ENCODE results near the gene CCDC86. TPM values are rescaled to one million over a fixed set of nuclear protein-coding genes. Genes with fewer than 3 reads are reported as not detected.

CCDC86 gene
- total and polyA plus RNA-seq, 10 of the 15 experiments (the other 5 are each of a cell fraction or from before 2014, with no cell fraction given), result 2.0 to 87.2 (median 38.7) TPM

DNA sequence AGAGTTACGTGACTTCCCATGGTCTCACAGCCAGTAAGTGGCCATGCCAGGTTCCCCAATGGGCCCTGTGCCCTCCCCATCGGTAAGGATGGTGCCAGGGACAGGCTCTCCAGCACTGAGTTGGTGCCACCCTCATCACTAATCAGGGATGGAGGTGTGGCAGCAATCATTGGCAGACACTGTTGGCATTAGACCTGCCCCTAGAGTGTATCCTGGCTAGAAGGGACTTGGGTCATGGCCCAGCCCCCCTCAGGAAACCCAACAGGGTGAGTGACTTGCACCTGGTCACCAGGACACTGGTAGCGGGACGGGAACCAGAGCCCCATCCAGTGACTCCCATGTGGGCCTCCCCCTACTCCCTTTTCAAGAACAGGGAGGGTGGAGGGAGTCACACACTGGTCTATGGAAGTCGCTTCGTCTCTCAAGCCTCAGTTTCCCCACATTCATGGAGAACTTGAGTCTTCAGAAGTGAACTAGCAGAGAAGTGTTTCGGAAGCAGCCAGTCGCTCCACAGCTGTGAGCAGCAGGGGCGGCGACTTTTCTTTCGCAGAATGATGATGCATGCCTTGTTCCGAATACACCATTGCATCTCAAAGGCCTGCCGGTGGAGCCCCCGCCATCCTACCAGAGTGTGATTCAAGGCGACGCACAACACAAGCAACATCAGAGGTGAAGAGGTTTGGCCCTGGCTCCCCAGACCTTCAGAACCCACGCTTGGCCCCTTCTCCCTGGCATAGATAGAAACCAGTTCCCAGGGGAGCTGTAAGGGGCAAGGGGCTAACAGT lies 43.9 kb upstream of the CCDC86 start:
- Histone ChIP-seq H3K4me3 (no peak overlapping the region), H3K9ac (ENCODE audit: control insufficient read depth, insufficient read depth, low read length) (no peak overlapping the region), H3K9me3 (replicated peaks; ENCODE audit: control insufficient read depth, insufficient read depth, low read length) (no peaks in the 10 kb centered on the region), H2AFZ (ENCODE audit: control insufficient read depth, low read depth, low read length) (no peak overlapping the region), H4K20me1 (ENCODE audit: control insufficient read depth, insufficient read depth) (no peaks in the 10 kb centered on the region), H3K27ac (ENCODE audit: control insufficient read depth, insufficient read depth) (no peak overlapping the region), H3K36me3 (ENCODE audit: control insufficient read depth in 2 of 2, insufficient read depth in 2 of 2, low read length in 1 of 2) (no peaks in the 10 kb centered on the region), H3K27me3 (replicated peaks in 1 of 2; ENCODE audit: control insufficient read depth in 2 of 2, insufficient read depth in 2 of 2, low read length in 1 of 2) (no peaks in the 10 kb centered on the region; a peak in 1 of 4 replicates), H3K4me2 (ENCODE audit: control insufficient read depth, insufficient read depth) (no peak overlapping the region), H3K79me2 (ENCODE audit: control insufficient read depth, insufficient read depth, low read length) (no peaks in the 10 kb centered on the region), H3K4me1 (ENCODE audit: control insufficient read depth, insufficient read depth, low read length) (no peaks in the 10 kb centered on the region)
- CTCF ChIA-PET, result no interaction called here
- SMC1A ChIA-PET (ENCODE audit: uncharacterized antibody, unreplicated experiment), result no interaction called here
- DNase-seq (ENCODE audit: low read depth, low spot score) (no peak), ATAC-seq (no peak), FAIRE-seq (no peak)
- BruUV-seq (replicated peaks), result no TSS peak
- intact Hi-C loops (cut with micrococcal nuclease; ENCODE audit: unreplicated experiment) (no loop called here), in situ Hi-C loops (cut with MboI) (no loop called here)
- RAD21 ChIA-PET (ENCODE audit: unreplicated experiment), result no interaction called here
- WGBS (ENCODE audit: insufficient coverage, insufficient replicate concordance, low lambda C conversion rate, missing lambda C conversion rate), result 46% methylated on average over 17 of the region's 17 CpGs
- POLR2A ChIA-PET, result no interaction called here
- TF ChIP-seq HDAC2 (IDR thresholded peaks at IDR 0.05) (no peak), SMARCA5 (IDR thresholded peaks at IDR 0.05) (no peak), BMI1 (IDR thresholded peaks at IDR 0.05; ENCODE audit: borderline replicate concordance) (no peak), NRF1 (conservative IDR thresholded peaks at IDR 0.05; ENCODE audit: low read depth, low read length) (no peak), NR2C1 (IDR thresholded peaks at IDR 0.05) (no peak), IKZF2 (IDR thresholded peaks at IDR 0.05) (no peak), MTA3 (IDR thresholded peaks at IDR 0.05; ENCODE audit: borderline replicate concordance, low read length) (no peak), CHD1 (IDR thresholded peaks at IDR 0.05; ENCODE audit: low read depth, low read length) (no peak), HCFC1 (IDR thresholded peaks at IDR 0.05; ENCODE audit: low read length) (no peak)
- TF ChIP-seq, protein P1, sequence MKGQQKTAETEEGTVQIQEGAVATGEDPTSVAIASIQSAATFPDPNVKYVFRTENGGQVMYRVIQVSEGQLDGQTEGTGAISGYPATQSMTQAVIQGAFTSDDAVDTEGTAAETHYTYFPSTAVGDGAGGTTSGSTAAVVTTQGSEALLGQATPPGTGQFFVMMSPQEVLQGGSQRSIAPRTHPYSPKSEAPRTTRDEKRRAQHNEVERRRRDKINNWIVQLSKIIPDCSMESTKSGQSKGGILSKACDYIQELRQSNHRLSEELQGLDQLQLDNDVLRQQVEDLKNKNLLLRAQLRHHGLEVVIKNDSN (IDR thresholded peaks at IDR 0.05; ENCODE audit: borderline replicate concordance, extremely low read length, insufficient read depth, low read depth, low read length), result no peak
- TF ChIP-seq, protein P2, sequence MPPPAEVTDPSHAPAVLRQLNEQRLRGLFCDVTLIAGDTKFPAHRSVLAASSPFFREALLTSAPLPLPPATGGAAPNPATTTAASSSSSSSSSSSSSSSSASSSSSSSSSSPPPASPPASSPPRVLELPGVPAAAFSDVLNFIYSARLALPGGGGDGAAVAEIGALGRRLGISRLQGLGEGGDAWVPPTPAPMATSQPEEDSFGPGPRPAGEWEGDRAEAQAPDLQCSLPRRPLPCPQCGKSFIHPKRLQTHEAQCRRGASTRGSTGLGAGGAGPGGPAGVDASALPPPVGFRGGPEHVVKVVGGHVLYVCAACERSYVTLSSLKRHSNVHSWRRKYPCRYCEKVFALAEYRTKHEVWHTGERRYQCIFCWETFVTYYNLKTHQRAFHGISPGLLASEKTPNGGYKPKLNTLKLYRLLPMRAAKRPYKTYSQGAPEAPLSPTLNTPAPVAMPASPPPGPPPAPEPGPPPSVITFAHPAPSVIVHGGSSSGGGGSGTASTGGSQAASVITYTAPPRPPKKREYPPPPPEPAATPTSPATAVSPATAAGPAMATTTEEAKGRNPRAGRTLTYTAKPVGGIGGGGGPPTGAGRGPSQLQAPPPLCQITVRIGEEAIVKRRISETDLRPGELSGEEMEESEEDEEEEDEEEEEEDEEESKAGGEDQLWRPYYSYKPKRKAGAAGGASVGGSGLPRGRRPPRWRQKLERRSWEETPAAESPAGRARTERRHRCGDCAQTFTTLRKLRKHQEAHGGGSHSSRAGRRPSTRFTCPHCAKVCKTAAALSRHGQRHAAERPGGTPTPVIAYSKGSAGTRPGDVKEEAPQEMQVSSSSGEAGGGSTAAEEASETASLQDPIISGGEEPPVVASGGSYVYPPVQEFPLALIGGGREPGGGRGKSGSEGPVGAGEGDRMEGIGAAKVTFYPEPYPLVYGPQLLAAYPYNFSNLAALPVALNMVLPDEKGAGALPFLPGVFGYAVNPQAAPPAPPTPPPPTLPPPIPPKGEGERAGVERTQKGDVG (CRISPR knock-in tag; IDR thresholded peaks at IDR 0.05), result no peak
- TF ChIP-seq, protein P3, sequence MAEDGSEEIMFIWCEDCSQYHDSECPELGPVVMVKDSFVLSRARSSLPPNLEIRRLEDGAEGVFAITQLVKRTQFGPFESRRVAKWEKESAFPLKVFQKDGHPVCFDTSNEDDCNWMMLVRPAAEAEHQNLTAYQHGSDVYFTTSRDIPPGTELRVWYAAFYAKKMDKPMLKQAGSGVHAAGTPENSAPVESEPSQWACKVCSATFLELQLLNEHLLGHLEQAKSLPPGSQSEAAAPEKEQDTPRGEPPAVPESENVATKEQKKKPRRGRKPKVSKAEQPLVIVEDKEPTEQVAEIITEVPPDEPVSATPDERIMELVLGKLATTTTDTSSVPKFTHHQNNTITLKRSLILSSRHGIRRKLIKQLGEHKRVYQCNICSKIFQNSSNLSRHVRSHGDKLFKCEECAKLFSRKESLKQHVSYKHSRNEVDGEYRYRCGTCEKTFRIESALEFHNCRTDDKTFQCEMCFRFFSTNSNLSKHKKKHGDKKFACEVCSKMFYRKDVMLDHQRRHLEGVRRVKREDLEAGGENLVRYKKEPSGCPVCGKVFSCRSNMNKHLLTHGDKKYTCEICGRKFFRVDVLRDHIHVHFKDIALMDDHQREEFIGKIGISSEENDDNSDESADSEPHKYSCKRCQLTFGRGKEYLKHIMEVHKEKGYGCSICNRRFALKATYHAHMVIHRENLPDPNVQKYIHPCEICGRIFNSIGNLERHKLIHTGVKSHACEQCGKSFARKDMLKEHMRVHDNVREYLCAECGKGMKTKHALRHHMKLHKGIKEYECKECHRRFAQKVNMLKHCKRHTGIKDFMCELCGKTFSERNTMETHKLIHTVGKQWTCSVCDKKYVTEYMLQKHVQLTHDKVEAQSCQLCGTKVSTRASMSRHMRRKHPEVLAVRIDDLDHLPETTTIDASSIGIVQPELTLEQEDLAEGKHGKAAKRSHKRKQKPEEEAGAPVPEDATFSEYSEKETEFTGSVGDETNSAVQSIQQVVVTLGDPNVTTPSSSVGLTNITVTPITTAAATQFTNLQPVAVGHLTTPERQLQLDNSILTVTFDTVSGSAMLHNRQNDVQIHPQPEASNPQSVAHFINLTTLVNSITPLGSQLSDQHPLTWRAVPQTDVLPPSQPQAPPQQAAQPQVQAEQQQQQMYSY (CRISPR knock-in tag; IDR thresholded peaks at IDR 0.05), result no peak
- TF ChIP-seq, protein P4, sequence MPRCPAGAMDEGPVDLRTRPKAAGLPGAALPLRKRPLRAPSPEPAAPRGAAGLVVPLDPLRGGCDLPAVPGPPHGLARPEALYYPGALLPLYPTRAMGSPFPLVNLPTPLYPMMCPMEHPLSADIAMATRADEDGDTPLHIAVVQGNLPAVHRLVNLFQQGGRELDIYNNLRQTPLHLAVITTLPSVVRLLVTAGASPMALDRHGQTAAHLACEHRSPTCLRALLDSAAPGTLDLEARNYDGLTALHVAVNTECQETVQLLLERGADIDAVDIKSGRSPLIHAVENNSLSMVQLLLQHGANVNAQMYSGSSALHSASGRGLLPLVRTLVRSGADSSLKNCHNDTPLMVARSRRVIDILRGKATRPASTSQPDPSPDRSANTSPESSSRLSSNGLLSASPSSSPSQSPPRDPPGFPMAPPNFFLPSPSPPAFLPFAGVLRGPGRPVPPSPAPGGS (IDR thresholded peaks at IDR 0.05; ENCODE audit: borderline replicate concordance, insufficient read depth, low read depth, low read length, poor library complexity, severe bottlenecking), result no peak

All from GM12878 (cell line).